ENCODE results near the gene INSC.

The INSC gene

DNA sequence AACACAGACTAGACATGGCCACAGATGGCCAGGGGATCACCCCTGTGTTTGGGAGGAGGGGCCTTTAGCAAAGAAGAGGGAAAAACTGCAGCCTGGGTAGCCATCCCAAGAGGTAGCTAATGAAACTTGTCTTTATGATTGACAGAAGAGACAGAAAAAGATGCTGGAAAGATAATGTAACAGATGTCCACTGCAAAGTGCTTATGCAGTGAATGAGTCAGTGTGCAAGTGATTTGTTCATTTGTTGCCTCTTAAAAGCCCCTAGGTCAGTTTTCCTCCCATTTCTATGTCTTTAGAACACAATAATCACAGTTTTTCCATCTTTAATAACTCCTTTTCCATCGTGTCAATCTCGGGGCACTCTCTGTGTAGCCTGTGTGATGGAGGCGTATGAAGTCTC lies 57.2 kb downstream of the INSC start:
- no peak for DNase-seq (ENCODE audit: insufficient read length, low spot score)
- no peak for FAIRE-seq
- TF ChIP-seq POLR2A (IDR thresholded peaks at IDR 0.05; ENCODE audit: low read depth, low read length) (no peak), POLR2AphosphoS5 (IDR thresholded peaks at IDR 0.05; ENCODE audit: low read depth, low read length) (no peak), SPI1 (IDR thresholded peaks at IDR 0.05; ENCODE audit: low read depth, low read length) (no peak), PAX5 (IDR thresholded peaks at IDR 0.05; ENCODE audit: insufficient read depth, low read length, severe bottlenecking) (no peak)

DNA sequence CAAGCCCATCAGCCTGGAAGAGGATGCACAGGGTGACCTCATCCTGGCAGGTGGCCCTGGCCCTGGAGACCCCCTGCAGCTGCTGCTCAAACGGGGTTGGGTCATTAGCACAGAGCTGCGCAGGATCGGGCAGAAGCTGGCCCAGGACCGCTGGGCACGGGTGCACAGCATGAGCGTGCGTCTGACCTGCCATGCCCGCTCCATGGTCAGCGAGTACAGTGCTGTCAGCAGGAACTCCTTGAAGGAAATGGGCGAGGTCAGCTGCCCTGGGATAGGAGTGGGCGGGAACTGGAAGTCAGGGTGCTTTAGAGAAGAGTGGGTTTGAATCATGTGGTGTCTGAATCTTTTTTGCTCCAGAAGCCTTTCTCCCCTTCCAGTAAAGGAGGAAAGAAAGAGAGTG lies 61.1 kb downstream of the INSC start:
- no peak for DNase-seq (ENCODE audit: insufficient read length, low spot score)
- no peak for TF ChIP-seq SPI1 (IDR thresholded peaks at IDR 0.05; ENCODE audit: low read depth, low read length)
- TF ChIP-seq POLR2A (IDR thresholded peaks at IDR 0.05; ENCODE audit: low read depth, low read length), result no peak
- no peak for TF ChIP-seq PAX5 (IDR thresholded peaks at IDR 0.05; ENCODE audit: insufficient read depth, low read length, severe bottlenecking)
- TF ChIP-seq TAF1 (IDR thresholded peaks at IDR 0.05; ENCODE audit: low read depth, low read length), result no peak
- no peak for TF ChIP-seq POU2F2 (IDR thresholded peaks at IDR 0.05; ENCODE audit: low read depth, low read length)
- TF ChIP-seq POLR2AphosphoS5 (IDR thresholded peaks at IDR 0.05; ENCODE audit: low read depth, low read length), result no peak
- no peak for FAIRE-seq

DNA sequence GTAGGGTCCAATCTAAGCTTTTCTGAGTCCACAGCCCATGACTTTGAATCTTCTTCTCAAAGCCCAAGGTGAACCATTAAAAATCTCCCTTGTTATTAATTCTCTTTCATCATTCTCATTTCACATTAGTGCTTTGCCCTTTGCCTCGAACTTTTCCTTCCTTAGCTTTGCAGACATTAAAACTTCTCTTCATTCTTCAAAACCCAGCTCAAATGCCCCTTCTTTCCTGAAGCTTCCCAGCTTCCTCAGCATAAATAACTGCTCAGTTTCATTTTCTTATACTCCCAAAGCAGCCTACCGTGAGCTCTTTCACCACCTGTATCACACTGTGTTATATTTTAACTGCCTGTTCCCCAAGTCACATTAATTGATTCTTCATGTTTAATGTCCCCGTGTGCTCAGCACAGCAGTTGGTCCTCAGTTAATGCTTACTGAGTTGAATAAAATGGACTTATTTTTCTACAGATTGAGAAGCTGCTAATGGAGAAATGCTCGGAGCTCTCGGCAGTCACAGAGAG lies 62.0 kb downstream of the INSC start:
- DNase-seq (ENCODE audit: insufficient read length, low spot score), result no peak
- no peak for TF ChIP-seq POU2F2 (IDR thresholded peaks at IDR 0.05; ENCODE audit: low read depth, low read length)
- TF ChIP-seq SPI1 (IDR thresholded peaks at IDR 0.05; ENCODE audit: low read depth, low read length), result no peak
- no peak for TF ChIP-seq TAF1 (IDR thresholded peaks at IDR 0.05; ENCODE audit: low read depth, low read length)
- no peak for TF ChIP-seq POLR2AphosphoS5 (IDR thresholded peaks at IDR 0.05; ENCODE audit: low read depth, low read length)
- no peak for TF ChIP-seq POLR2A (IDR thresholded peaks at IDR 0.05; ENCODE audit: low read depth, low read length)
- no peak for TF ChIP-seq PAX5 (IDR thresholded peaks at IDR 0.05; ENCODE audit: insufficient read depth, low read length, severe bottlenecking)
- no peak for FAIRE-seq

DNA sequence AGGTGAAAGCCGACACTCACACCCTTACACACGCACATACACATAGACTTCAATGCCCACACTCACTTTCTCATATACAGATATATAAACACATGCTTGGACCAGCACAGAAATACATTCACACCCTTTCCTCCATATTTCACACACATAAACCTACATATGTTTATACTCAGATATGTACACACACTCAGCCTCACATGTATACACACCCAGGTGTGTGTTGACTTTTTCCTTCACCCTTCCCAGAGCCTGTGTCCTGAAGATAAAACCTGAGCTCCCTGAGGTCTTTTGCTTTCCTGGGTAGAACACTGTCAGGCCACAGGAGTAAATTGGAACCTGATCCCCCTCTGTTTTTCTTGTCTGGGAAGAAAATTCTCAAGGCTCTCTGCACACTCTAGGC lies 62.8 kb downstream of the INSC start:
- TF ChIP-seq POLR2A (IDR thresholded peaks at IDR 0.05; ENCODE audit: low read depth, low read length) (no peak), PAX5 (IDR thresholded peaks at IDR 0.05; ENCODE audit: insufficient read depth, low read length, severe bottlenecking) (no peak), POLR2AphosphoS5 (IDR thresholded peaks at IDR 0.05; ENCODE audit: low read depth, low read length) (no peak)

DNA sequence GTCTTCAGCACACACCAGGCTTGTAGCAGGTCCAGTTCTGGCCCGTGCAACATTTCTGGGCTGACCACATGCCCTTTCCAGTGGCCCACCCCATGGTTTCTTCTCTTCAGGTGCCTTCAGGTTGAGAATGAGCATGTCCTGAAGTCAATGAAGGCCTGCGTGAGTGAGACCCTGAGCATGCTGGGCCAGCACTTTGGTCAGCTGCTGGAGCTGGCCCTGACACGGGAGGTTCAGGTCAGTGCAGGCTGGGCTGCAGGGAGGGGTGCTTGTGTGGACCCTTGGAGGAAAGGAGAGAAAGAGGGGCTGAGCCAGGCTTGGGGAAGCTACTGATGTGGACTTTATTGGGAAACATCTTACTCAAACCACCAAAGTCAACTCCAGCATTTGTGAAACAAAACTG lies 63.5 kb downstream of the INSC start:
- TF ChIP-seq PAX5 (IDR thresholded peaks at IDR 0.05; ENCODE audit: insufficient read depth, low read length, severe bottlenecking) (no peak), POLR2AphosphoS5 (IDR thresholded peaks at IDR 0.05; ENCODE audit: low read depth, low read length) (no peak), POU2F2 (IDR thresholded peaks at IDR 0.05; ENCODE audit: low read depth, low read length) (no peak), TAF1 (IDR thresholded peaks at IDR 0.05; ENCODE audit: low read depth, low read length) (no peak), POLR2A (IDR thresholded peaks at IDR 0.05; ENCODE audit: low read depth, low read length) (no peak), SPI1 (IDR thresholded peaks at IDR 0.05; ENCODE audit: low read depth, low read length) (no peak)
- DNase-seq (ENCODE audit: insufficient read length, low spot score), result no peak
- no peak for FAIRE-seq

More for the DNA sequence above, 62.8 kb downstream of the INSC start:
- no peak for DNase-seq (ENCODE audit: insufficient read length, low spot score)
- no peak for FAIRE-seq

DNA sequence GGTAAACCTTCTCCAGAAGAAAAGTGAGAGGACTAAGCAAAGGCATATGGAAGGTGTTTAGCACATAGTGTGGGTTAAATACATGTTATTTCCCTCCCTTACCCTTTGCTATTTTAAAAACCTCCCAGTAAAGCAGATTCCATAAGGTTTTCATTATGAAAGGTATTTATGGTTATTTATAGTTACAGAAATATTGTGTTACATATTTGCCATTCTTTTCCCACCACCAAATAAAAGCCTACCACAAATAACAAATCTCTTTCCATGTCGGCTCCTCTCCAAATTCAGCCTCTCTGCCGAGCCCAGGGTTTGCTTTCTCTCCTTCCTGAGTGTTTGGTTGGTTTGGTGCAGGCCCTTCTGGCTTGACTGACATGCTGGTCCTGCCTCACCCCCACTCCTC lies 64.4 kb downstream of the INSC start:
- TF ChIP-seq SPI1 (IDR thresholded peaks at IDR 0.05; ENCODE audit: low read depth, low read length) (no peak), POU2F2 (IDR thresholded peaks at IDR 0.05; ENCODE audit: low read depth, low read length) (no peak), POLR2A (IDR thresholded peaks at IDR 0.05; ENCODE audit: low read depth, low read length) (no peak), POLR2AphosphoS5 (IDR thresholded peaks at IDR 0.05; ENCODE audit: low read depth, low read length) (no peak), PAX5 (IDR thresholded peaks at IDR 0.05; ENCODE audit: insufficient read depth, low read length, severe bottlenecking) (no peak), TAF1 (IDR thresholded peaks at IDR 0.05; ENCODE audit: low read depth, low read length) (no peak)
- FAIRE-seq, result no peak

DNA sequence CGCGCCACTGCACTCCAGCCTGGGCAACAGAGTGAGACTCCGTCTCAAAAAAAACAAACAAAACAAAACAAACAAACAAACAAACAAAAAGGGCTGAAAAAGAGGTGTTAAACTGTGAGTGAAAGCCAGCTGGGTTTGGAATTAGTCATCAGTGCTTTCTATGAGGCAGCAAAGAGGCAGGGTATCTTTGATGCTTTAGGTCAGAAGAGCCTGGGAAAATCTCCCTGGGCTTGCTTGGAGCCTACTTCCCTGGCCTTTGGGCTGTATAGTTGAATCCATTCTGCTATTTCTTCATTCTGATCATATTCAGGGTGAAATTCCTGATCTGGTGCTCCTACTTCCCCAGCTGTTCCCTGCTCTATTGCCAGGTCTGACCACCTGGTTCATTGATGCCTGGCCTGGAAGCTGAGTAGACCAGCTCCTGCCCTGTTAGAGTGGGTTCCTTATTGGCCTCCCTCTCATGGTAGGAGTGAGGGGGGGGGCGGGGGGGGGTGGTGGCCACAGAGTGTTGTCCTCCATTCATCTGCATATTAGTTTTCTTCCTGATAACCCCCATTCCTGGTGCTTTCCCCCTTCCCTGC lies 65.6 kb downstream of the INSC start:
- TF ChIP-seq POLR2A (IDR thresholded peaks at IDR 0.05; ENCODE audit: low read depth, low read length), result no peak
- no peak for TF ChIP-seq TAF1 (IDR thresholded peaks at IDR 0.05; ENCODE audit: low read depth, low read length)
- no peak for TF ChIP-seq POU2F2 (IDR thresholded peaks at IDR 0.05; ENCODE audit: low read depth, low read length)
- no peak for TF ChIP-seq POLR2AphosphoS5 (IDR thresholded peaks at IDR 0.05; ENCODE audit: low read depth, low read length)
- TF ChIP-seq PAX5 (IDR thresholded peaks at IDR 0.05; ENCODE audit: insufficient read depth, low read length, severe bottlenecking), result no peak
- no peak for TF ChIP-seq SPI1 (IDR thresholded peaks at IDR 0.05; ENCODE audit: low read depth, low read length)
- no peak for FAIRE-seq
- DNase-seq (ENCODE audit: insufficient read length, low spot score), result no peak

More for the DNA sequence above, 64.4 kb downstream of the INSC start:
- no peak for DNase-seq (ENCODE audit: insufficient read length, low spot score)

DNA sequence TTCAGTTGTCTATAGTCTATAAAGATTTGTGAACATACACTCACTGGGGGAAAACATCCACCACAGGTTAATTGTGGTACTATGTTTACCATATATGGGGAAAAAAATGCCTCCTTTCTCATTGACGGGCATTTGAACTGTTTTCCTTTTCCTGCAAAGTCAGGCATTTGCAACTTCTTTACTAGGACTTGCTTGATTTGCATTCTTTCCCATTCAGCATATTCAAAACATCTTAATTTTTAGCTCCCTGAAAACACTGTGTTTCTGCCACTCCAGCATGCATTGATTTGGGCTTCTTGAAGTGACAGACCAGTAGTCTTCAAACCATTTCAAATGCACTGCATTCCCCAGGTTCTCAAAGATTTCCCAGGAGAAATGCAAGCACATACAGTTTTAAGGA lies 67.6 kb downstream of the INSC start:
- TF ChIP-seq POLR2A (IDR thresholded peaks at IDR 0.05; ENCODE audit: low read depth, low read length) (no peak), PAX5 (IDR thresholded peaks at IDR 0.05; ENCODE audit: insufficient read depth, low read length, severe bottlenecking) (no peak), TAF1 (IDR thresholded peaks at IDR 0.05; ENCODE audit: low read depth, low read length) (no peak), SPI1 (IDR thresholded peaks at IDR 0.05; ENCODE audit: low read depth, low read length) (no peak), POU2F2 (IDR thresholded peaks at IDR 0.05; ENCODE audit: low read depth, low read length) (no peak), POLR2AphosphoS5 (IDR thresholded peaks at IDR 0.05; ENCODE audit: low read depth, low read length) (no peak)

DNA sequence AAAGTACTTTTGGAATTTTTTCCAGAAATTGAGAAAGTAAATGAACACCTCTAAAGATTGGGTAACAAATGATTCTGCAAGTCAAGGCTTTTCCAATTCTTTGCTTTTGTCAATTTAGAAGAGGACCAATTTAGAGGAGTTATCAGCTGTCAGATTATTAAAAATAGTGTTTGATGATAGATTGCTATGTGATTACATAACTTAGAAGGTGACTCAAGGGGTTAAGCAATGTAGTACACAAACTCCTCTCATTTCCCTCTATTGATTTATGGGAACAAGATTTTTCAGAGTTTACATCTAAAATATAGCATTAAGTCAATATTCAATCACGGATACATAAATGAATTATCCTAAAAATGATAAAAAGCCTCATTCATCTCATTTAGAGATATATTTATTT lies 70.3 kb downstream of the INSC start:
- TF ChIP-seq PAX5 (IDR thresholded peaks at IDR 0.05; ENCODE audit: insufficient read depth, low read length, severe bottlenecking), result no peak
- TF ChIP-seq POU2F2 (IDR thresholded peaks at IDR 0.05; ENCODE audit: low read depth, low read length), result no peak
- TF ChIP-seq POLR2A (IDR thresholded peaks at IDR 0.05; ENCODE audit: low read depth, low read length), result no peak
- no peak for TF ChIP-seq TAF1 (IDR thresholded peaks at IDR 0.05; ENCODE audit: low read depth, low read length)
- TF ChIP-seq POLR2AphosphoS5 (IDR thresholded peaks at IDR 0.05; ENCODE audit: low read depth, low read length), result no peak
- TF ChIP-seq SPI1 (IDR thresholded peaks at IDR 0.05; ENCODE audit: low read depth, low read length), result no peak
- FAIRE-seq (no peak), DNase-seq (ENCODE audit: insufficient read length, low spot score) (no peak)

More for the DNA sequence above, 67.6 kb downstream of the INSC start:
- no peak for DNase-seq (ENCODE audit: insufficient read length, low spot score)
- no peak for FAIRE-seq

DNA sequence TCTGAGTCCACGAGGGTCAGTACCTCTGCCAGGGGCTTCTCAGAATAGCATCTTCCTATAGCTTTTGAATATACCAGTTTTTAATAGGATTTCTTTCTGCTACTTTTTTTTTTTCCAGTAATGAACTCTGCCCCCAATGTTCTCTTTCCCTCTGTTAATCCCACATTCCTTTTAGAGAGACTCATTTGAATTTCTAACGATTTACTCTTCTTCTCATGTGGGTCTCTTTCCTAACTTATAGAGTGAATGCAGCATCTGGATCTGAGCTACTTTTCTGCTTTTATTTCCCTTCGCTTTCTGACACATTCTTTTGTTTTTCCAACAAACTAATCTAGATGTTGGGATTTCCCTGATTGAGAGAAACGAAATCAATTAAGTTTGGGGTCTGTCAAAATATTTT lies 71.4 kb downstream of the INSC start:
- no peak for FAIRE-seq
- TF ChIP-seq POLR2A (IDR thresholded peaks at IDR 0.05; ENCODE audit: low read depth, low read length), result no peak
- no peak for TF ChIP-seq TAF1 (IDR thresholded peaks at IDR 0.05; ENCODE audit: low read depth, low read length)
- no peak for TF ChIP-seq POU2F2 (IDR thresholded peaks at IDR 0.05; ENCODE audit: low read depth, low read length)
- TF ChIP-seq SPI1 (IDR thresholded peaks at IDR 0.05; ENCODE audit: low read depth, low read length), result no peak
- no peak for TF ChIP-seq PAX5 (IDR thresholded peaks at IDR 0.05; ENCODE audit: insufficient read depth, low read length, severe bottlenecking)
- no peak for TF ChIP-seq POLR2AphosphoS5 (IDR thresholded peaks at IDR 0.05; ENCODE audit: low read depth, low read length)
- DNase-seq (ENCODE audit: insufficient read length, low spot score), result no peak

Data from GM12891 (cell line).